HG03159 (cell line): Measurements from ENCODE around the gene GABARAPL1.
"Not testable (repeated sequence)": the region's sequence is repeated elsewhere in the genome, so short reads cannot be mapped to it uniquely, and the experiment has no call there.

Experiments
- ATAC-seq: cut with Tn5 transposase; IDR thresholded peaks from one replicate; pipeline ENCODE4 v1.9.1; 2021; ENCODE audit warnings: mild to moderate bottlenecking, moderate library complexity; ENCODE audit not compliant: unreplicated experiment

GABARAPL1 gene

DNA sequence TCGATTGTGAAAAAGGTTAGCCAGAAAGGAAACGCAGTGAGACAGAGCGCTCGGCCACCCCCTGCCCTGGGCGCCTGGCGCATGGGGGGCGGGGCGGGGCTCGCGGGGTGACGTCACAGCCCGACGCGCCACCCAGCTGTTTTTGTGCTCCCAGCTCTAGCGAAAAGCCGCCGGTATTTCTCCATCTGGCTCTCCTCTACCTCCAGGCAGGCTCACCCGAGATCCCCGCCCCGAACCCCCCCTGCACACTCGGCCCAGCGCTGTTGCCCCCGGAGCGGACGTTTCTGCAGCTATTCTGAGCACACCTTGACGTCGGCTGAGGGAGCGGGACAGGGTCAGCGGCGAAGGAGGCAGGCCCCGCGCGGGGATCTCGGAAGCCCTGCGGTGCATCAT, at the start of gene GABARAPL1:
TSS of gene GABARAPL1 (plus strand) at position 139 of the 393 bp plus-strand sequence. CDS start at position 392, 253 bp downstream.
- ATAC-seq = peak; percentile 71

DNA sequence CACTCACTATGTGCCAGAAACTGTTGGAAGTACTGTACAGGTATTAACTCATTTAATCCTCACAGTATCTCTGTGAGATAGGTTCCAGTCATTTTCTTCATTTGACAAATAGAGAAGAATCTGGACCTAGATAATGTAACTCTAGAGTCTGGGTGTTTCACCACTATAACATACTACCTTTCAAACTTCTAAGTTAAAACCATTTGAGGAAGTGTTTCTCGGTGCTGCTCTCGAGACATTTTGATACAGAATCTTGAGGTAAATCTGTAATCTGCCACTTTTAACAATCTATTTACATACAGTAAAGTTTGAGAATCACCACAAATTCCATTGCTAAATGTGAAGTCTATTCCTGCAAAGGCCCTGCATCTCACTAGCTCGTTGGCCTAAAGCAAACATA, 49.6 kb upstream of the GABARAPL1 start:
- ATAC-seq = no peak

DNA sequence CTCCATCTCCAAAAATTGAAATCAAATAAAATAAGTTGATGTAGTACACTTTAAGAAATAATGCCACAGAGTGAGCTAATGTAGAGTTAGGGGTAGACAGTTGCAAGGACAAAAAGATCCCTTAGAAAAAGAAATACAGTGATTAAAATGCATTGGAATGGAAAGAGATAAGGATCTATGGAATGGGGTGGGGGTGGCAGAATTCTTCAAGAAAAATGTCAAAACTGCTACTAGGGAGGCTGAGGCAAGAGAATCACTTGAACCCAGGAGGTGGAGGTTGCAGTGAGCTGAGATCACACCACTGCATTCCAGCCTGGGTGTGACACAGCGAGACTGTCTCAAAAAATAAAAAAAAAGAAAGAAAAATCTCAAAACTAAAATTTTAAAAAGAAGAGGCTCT, 47.3 kb upstream of the GABARAPL1 start:
- no peak for ATAC-seq

DNA sequence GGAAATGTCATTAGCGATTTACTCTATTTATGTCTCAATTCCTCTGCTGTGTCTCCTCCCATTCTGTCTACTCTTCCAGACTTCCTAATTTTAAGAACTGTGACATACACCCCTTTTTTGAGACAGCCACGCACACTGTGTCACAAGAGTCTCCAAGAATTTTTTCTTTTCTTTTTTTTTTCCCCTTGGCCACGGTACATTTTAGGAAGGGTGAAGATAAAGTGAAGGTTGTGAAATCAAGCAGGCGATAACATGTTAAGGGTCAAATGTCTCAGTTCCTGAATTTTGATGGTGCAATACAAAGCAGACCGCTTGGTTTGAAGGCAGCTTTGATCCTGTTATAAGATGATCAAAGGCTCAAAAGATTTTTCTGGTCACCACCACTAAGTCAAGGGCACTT, 45.1 kb upstream of the GABARAPL1 start:
- no peak for ATAC-seq

DNA sequence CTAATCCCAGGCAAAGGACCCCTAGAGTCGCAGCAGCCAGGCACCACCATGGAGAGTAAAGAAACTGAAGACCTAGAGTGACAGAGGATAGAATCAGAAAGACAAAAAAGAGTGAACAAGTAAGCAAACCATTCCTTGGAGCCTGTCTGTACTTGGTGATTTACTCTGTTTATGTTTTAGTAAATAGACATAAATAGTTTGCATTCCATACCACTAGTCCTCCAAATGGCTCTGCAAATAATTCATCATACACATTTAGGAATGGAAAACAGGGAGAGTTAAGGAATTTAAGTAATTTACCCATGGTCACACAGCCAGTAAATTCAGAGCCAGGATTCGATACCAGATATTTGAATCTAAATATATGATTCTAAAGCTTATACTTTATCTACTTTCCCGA, 43.6 kb upstream of the GABARAPL1 start:
- ATAC-seq = no peak

DNA sequence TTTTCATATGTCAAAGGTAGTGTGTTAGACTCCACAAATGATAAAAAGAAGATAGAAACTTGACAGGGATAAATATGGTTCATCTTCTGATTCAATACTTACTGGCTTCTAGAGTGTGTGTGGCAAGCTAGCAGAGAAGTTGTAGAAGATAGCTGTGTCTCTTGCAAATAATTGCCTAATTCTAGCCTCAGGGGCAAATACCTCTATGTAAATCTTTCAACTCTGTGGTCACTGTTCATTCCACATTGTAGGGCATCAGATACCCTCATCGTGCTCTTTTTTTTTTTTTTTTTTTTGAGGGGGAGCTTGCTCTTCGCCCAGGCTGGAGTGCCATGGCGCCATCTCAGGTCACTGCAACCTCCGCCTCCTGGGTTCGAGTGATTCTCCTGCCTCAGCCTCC, 42.5 kb upstream of the GABARAPL1 start:
- ATAC-seq = no peak

DNA sequence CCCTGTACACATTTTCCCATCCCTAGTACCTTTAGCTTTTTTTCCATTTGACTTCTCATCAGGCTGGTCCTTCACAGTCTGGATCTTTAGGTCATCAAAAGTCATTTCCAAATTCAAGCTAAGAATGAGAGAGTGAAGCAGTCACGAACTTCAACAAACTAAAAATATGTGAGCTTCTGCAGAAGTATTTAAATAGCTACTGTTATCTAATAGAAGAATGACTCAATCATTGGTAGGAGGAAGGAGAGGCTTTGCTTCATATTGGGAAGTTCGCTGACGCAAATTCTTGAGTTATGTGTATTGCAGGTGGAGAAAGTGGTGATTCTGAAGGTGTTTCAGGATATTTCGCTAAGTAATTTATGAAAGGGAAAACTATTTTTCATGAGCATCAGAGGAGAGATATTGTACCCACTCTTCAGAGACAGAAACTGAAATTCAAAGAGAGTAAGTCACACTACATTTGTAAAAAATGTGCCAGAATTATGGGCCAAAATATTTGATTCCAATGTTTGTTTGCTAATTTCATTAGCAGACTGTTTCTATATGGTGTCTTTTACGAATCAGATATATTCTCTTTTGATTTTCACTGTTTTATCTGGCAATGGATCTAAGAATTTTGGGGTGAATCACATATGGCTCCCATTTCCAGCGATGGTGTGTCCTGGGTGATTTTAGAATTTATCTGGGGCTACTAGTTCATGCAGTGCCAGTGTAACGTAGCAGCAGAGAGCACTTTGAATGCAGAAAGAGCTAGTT, 40.5 kb upstream of the GABARAPL1 start, which contains the start of gene OLR1:
TSS of gene OLR1 (minus strand) at position 160 of the 756 bp plus-strand sequence. CDS start at position 105, 55 bp downstream.
- no peak for ATAC-seq

DNA sequence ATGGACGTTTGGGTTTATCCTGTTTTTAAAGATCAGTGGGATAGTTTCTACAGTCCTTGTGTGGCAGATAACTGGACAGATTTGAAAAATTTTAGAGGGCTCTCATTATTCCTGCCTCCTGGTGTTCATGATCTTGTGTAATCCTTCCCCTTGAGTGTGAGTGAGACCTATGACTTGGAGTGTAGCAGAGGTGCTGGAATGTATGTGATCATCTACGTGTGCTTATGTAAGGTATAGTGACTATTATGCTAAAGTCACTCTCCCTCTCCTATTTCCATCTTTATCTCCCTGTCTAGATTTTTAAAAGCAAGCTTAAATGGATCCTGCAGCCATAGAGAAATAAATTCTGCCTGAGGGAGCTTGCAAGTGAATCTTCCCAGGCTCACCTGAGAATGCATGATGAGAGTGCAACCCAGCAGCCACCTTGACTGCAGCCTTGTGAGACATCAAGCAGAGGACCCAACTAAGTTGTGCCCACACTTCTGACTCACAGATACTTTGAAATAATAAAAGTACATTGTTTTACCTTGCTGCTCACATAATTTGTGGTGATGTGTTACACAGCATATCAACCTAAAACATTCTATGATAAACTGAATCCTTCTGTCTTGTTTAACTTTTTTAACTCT, 37.6 kb upstream of the GABARAPL1 start:
- ATAC-seq = no peak

DNA sequence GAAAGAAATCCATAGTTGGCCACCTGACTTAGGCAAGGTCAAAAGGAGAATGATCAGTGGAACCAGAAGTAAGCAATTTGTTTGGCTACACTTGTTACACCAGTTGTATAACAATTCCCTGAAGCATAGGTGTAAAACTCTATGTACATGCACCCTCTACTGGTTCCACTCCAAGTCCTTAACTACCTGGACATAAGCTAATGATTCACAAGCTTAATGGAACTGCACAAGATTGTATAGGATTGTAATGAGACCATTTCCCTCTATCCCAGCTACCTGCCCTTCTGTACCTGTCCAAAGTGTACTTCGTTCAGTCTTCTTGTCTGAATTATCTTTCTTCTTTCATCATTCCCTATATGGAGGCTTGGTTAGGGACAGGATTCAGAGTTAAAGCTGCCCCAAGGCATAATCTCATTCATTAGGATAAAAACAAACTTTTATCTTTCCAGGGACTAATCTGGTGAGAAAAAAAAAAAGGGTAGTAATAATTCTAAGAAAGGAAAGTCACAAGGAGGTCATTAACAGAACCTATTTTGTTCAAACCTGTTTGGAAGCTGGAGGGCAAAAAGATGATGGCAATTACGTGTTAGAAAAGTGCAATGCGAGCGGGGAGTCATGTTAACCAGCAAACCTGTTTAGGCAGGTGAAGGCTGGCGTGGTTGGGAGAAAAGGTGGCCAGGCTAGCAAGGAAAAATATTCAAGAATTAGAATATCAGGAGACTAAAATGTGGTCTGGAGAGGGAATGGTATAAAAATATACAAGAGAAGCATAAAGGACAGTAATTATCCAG, 36.6 kb upstream of the GABARAPL1 start:
- no peak for ATAC-seq

DNA sequence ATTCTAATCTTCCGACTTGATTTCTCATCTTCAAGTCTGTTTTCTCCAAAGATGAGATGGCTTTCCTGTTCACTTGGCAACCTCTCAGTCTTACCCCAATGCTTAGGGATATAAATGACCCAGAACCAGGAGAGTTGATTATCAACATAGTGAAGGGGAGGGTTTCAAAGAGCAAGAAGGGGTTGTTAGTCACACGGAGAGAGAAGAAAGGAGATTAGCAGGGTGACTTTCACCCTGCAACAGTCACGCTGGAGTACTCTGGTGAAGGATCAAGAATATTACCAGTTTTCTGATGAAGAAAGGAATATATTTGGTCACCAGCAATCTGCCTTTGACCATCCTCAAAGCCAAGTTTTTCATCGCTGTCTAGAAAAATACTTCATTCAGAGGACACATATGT, 33.9 kb upstream of the GABARAPL1 start, which contains the start of gene TMEM52B:
TSS of gene TMEM52B (plus strand) at position 212 of the 400 bp plus-strand sequence. CDS start 543 bp downstream, outside the sequence.
- no peak for ATAC-seq

DNA sequence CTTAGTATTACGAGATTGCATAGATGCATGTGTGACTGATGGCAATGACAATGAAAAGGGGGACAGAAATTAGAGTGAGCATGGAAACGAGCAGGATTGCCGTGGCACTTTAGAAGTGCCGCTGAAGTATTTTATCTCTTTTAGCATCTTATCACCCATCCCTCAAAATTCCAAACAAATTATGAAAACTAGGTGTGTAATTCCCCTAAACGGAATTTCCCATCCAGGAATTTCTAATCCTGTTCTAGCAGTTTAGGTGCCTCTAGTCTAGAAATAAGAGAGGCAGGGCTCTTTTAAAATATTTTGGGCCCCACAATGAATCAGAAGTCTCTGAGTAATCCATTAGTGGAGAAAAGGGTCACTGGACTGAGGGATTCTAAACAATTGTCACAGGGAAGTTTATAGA, 32.9 kb upstream of the GABARAPL1 start:
- no peak for ATAC-seq

DNA sequence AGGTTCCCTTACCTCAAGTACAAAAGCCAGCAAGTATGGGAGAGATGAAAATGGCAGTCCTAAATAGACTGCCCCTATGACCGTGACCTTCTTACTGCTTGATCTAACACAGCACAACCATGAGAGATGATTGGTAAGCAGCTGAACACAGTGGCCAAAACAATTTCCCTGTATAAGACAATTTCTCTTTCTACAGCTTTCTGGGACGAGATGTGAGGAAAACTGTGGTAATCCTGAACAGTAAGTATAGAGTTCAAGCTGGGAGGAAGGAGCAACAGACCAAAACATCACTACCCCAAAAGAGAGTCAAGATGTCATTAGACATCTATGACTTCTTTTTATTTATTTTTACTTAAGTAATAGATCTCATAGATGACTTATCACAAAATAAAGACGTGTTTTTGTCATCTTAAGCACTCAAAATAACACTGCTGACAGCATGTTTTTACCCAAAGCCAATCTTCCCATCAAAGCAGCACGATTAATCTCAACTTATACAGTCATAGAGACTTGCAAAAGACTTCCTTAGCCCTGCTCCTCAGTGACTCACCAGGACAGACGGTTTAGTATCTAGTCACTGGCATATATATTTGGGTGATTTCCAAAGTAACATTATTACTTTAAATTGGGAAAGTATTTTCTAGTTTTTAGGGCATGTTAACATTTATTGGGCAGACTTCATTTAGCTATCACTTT, 30.2 kb upstream of the GABARAPL1 start:
- ATAC-seq = no peak

DNA sequence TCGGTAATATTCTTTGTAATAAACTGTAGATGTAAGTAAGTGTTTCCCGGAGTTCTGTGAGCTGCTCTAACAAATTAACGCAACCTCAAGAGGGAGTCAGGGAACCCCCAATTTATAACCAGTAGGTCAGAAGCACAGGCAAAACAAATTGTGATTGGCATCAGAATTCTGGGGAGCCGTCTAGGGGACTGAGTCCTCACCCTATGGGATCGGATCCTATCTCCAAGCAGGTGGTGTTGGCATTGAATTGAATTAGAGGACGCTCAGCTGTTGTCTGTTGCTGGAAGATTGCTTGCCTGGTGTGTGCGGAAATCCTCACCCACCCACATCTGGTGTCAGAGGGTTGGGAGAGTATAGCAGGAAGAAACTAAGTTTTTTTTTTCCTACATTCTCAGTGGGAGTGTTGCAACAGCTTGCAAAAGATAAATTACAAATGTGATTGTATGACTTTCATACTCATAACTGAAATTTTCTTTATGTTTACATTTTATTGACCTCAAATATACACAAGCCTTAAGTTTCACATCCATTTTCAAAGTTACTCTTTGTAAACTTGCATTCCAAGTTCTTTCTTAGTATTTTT, 28.3 kb upstream of the GABARAPL1 start:
- no peak for ATAC-seq

DNA sequence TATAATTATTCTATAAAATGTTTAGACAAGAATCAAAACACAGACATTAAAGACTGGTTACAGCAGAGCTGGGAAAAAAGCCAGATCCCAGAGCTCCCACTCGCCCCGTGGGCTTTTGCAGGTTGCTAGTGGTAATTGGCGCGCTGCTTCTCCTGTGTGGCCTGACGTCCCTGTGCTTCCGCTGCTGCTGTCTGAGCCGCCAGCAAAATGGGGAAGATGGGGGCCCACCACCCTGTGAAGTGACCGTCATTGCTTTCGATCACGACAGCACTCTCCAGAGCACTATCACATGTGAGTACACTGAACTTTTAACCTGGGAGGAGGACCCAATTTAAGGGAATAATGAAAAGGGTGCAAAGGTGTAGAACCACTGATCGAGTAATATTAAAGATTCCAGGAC, 26.4 kb upstream of the GABARAPL1 start:
- ATAC-seq = no peak

DNA sequence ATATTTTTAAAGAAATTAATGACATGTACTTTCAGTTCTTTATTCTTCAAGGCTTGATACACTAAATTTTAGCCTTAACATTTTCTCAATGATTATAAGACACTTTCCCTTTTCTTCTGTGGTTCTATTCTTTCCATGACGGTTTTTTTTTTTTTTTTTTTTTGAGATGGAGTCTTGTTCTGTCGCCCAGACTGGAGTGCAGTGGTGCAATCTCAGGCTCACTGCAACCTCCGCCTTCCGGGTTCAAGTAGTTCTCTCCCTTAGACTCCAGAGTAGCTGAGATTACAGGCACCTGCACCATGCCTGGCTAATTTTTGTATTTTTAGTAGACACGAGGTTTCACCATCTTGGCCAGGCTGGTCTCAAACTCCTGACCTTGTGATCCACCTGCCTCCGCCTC, 25.7 kb upstream of the GABARAPL1 start:
- not testable (repeated sequence) for ATAC-seq

DNA sequence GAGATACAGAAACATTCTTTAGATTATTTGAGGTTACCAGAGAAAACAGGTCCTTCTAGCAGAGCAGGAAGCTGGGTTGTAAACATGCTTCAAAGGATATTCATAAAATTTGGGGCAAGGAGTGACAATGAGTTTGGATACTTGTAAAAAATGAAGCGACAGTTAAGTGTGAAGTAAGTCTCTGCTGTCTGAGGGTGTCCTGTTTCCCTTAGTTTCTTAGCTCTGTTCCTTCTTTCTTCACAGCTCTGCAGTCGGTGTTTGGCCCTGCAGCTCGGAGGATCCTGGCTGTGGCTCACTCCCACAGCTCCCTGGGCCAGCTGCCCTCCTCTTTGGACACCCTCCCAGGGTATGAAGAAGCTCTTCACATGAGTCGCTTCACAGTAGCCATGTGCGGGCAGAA, 23.0 kb upstream of the GABARAPL1 start:
- ATAC-seq = no peak

DNA sequence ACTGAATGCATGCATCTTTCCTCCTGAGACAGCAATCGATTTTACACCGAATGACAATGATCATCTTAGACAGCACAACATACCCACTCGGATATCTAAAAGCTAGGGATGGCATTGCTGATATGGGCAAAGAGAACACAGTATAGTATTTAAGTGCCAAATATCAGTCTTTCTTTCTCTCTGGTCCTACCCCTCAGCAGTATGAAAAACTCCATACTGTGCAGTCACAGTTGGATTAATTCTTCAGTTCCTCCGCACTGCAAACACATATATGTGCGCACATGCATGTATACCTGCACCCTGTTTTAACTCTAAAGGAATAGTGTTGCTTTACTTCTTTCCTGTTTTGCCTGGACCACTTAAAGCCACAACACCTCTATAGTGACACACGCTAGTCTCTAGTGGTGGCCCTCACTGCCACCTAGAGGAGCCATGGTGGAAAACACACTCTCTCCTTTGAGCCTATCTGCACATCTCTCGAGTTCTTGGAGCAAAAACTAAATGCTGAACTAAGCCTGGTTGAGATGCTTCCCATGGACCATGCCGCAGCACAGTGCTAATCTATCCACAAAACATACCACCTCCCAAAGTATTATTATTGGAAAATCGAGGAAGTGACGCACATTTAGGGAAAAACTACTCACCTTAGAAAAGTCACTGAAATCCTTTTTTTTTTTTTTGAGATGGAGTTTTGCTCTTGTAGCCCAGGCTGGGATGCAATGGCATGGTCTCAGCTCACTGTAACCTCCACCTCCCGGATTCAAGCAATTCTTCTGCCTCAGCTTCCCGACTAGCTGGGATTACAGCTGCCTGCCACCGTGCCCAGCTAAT, 21.9 kb upstream of the GABARAPL1 start:
- peak; percentile 94 for ATAC-seq

DNA sequence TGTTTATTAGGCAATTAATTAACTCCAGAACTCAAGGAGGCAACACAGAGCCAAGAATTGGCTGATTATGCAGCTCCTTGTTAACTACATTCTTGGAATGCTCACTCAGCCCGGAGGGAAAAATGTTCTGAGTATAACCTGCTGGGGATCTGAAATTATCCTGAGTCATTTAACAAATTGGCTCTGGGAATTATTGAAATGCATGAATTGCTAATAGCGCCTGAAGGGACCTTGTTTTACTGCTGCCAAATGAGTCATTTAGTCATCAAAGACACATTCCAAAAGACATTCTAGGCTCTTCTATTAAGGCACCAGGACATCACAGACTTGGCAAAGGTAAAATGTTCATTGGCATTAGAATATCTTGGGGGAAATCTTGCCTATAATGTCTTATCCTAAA, 20.8 kb upstream of the GABARAPL1 start:
- ATAC-seq = no peak

DNA sequence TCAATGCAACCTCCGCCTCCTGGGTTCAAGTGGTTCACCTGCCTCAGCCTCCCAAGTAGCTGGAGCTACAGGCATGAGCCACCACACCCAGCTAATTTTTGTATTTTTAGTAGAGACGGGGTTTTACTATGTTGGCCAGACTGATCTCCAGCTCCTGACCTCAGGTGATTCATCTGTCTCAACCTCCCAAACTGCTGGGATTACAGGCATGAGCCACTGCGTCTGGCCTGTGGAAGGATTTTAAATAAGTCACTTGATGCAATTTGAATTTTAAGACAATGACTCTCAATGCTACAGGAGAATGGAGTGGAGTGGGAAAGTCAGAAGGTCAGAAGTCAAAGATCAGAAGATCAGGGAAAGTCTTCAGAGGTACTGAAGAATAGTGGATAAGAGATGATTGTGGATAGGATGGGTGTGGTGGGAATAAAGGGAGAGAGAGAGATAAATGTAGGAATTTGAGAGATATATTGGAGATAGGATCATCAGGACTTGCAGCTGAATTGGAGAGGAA, 18.5 kb upstream of the GABARAPL1 start:
- no peak for ATAC-seq
